Gastrocnemius medialis (tissue), 4 donors: Measurements from ENCODE around the gene NUDT10. TPM values are rescaled to one million over a fixed set of nuclear protein-coding genes. Genes with fewer than 3 reads are reported as not detected.

Experiments
- ATAC-seq, 2 donors: fragments of 150-250 bp; one replicate each; pipeline ENCODE4 v1.9.1; 2016
- DNase-seq, 2 donors: peaks; one replicate each; pipeline ENCODE4 v3.0.0-alpha.2; 2019
- H3K27ac ChIP-seq, 4 donors: fragments of 200-600 bp; sonication (generic); 1 replicate in 1 of 4; 2 replicates in 3 of 4; pipeline ENCODE4 v1.5.1; 2016 to 2018; ENCODE audit warnings: mild to moderate bottlenecking in 2 of 4, moderate library complexity in 1 of 4
- H3K27me3 ChIP-seq, 3 donors: fragments of 200-600 bp; sonication (generic) in 2 of 3; 1 replicate in 1 of 3; 2 replicates in 2 of 3; pipeline versions ENCODE4 v1.5.1 to v1.6.0; 2016 to 2019; ENCODE audit warnings: mild to moderate bottlenecking in 1 of 3, moderate library complexity in 1 of 3
- H3K36me3 ChIP-seq, 2 donors: fragments of 200-600 bp; sonication (generic) in 1 of 2; one replicate each; pipeline ENCODE4 v1.5.1; 2017 to 2018
- H3K4me1 ChIP-seq, 2 donors: fragments of 200-600 bp; sonication (generic) in 1 of 2; one replicate each; pipeline ENCODE4 v1.5.1; 2016 to 2017; ENCODE audit warnings: mild to moderate bottlenecking in 2 of 2
- H3K4me3 ChIP-seq, 4 donors: fragments of 200-600 bp; sonication (generic) in 3 of 4; 1 replicate in 1 of 4; 2 replicates in 3 of 4; pipeline ENCODE4 v1.5.1; 2016 to 2019; ENCODE audit warnings: mild to moderate bottlenecking in 2 of 4
- H3K9me3 ChIP-seq, 3 donors: fragments of 200-600 bp; sonication (generic) in 2 of 3; 1 replicate in 1 of 3; 2 replicates in 2 of 3; pipeline ENCODE4 v1.5.1; 2016 to 2019
- CTCF ChIP-seq, 5 experiments: fragments of 450-650 bp in 3 of 5; fragments of 200-600 bp in 2 of 5; sonication (generic) in 2 of 5; IDR thresholded peaks in 4 of 5; conservative IDR thresholded peaks in 1 of 5; 1 replicate in 4 of 5; 2 replicates in 1 of 5; pipeline ENCODE4 v1.5.1; 2016 to 2019; ENCODE audit warnings: antibody characterized with exemption in 5 of 5, mild to moderate bottlenecking in 3 of 5, moderate library complexity in 3 of 5
- POLR2A ChIP-seq, 2 donors: fragments of 450-650 bp; IDR thresholded peaks; one replicate each; pipeline ENCODE4 v1.6.1; 2017; ENCODE audit warnings: antibody characterized with exemption in 2 of 2, mild to moderate bottlenecking in 2 of 2, moderate library complexity in 2 of 2
- in situ Hi-C, 4 donors: fragments of 200-750 bp; cut with MboI; loops; one replicate each; pipeline versions ENCODE4 v1.15.0 to v1.8.0; 2017; ENCODE audit warnings: low sequenced_read_pairs in 4 of 4
- intact Hi-C: fragments of 100-400 bp; cut with DNase I; formaldehyde crosslinking; loops from one replicate; pipeline ENCODE4 v1.15.1; 2023; ENCODE audit warnings: low total_unique reads
- total RNA-seq, 4 donors: library from RNA; depleted of rRNA; stranded (reverse); fragments of >200 nt; gene quantifications; one replicate each; pipeline versions ENCODE4 v1.1.0 to v1.2.3, GENCODE V29; 2016

NUDT10 gene
- total RNA-seq, 4 donors from 2014 or later = 0.31 TPM; not detected in 3

DNA sequence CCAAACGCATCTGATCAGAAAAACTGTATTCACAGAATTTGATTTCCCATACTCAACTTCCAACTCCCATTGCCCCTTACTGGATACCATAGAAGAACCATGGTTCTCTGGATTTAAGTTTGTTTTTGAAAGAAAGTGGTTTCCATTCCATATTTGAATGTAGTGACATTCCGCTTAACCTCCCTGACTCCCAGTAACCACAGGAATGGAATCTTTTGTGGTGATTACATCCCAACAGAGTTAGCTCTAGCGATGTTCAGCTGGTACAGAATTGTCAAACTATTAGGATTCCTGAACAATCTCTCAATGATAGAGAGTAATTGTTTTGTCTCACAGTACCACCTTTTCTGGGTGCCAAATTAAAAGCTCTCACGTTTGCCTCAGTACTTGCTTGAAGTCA, 1.7 kb downstream of the NUDT10 start:
- in situ Hi-C loops (loop anchor here in 1 of 4 donors (25.0 kb wide), 1 partner anchor 103 kb away; no protein-coding TSS in a partner anchor), intact Hi-C loops (no loop called here)
- DNase-seq (no peak), ATAC-seq (no peak)
- Histone ChIP-seq H3K27ac (no peak overlapping the region), H3K27me3 (peaks cover 0 to 12% (median 11%) of the 10 kb centered on the region in 3 donors), H3K4me3 (no peak overlapping the region), H3K36me3 (no peaks in the 10 kb centered on the region), H3K9me3 (no peaks in the 10 kb centered on the region), H3K4me1 (no peaks in the 10 kb centered on the region)
- no peak for TF ChIP-seq CTCF (IDR thresholded peaks at IDR 0.05 in 4 of 5, conservative IDR thresholded peaks at IDR 0.05 in 1 of 5)

DNA sequence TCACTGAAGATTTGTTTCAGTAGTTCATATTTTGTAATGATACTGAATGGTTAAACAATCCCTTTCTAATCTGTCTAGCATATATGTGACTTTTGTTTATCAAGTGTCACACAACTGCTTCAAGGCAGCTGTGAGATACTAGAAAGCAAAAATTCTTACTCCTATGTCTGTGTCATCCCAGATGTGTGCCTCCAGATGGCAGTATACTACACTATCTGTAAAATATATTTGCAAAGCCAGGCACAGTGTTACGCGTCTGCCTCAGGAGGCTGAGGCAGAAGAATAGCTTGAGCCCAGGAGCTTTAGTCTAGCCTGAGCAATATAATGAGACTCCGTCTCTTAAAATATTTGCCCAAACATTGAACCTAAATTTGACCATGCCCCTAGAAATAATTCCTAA, 4.0 kb downstream of the NUDT10 start:
- intact Hi-C loops (no loop called here), in situ Hi-C loops (loop anchor here in 1 of 4 donors (25.0 kb wide), 1 partner anchor 101 kb away; no protein-coding TSS in a partner anchor)
- ATAC-seq = no peak
- no peaks in the 10 kb centered on the region for H3K4me1 ChIP-seq
- H3K27ac ChIP-seq = no peak overlapping the region
- no peak for DNase-seq
- no peaks in the 10 kb centered on the region for H3K36me3 ChIP-seq
- no peaks in the 10 kb centered on the region for H3K9me3 ChIP-seq
- peaks cover 0 to 12% (median 11%) of the 10 kb centered on the region in 3 donors for H3K27me3 ChIP-seq
- TF ChIP-seq CTCF (IDR thresholded peaks at IDR 0.05 in 4 of 5, conservative IDR thresholded peaks at IDR 0.05 in 1 of 5) (peak in 1 of 5 experiments; percentile 35), POLR2A (IDR thresholded peaks at IDR 0.05) (no peak)
- H3K4me3 ChIP-seq = no peak overlapping the region

GRCh38 chrX:51361251-51361650, 28.6 kb downstream of the NUDT10 start:
- Histone ChIP-seq H3K36me3 (no peaks in the 10 kb centered on the region), H3K27ac (no peak overlapping the region), H3K9me3 (no peaks in the 10 kb centered on the region), H3K4me1 (no peaks in the 10 kb centered on the region), H3K27me3 (no peaks in the 10 kb centered on the region), H3K4me3 (no peak overlapping the region)
- in situ Hi-C loops (no loop called here), intact Hi-C loops (no loop called here)
- DNase-seq = no peak
- ATAC-seq = no peak
- TF ChIP-seq POLR2A (IDR thresholded peaks at IDR 0.05) = no peak

- no peak for ATAC-seq
- H3K4me1 ChIP-seq = no peaks in the 10 kb centered on the region
- in situ Hi-C loops = no loop called here
- peaks cover 0 to 18% (median 0%) of the 10 kb centered on the region in 3 donors for H3K27me3 ChIP-seq
- H3K36me3 ChIP-seq = no peaks in the 10 kb centered on the region
- intact Hi-C loops = no loop called here
- H3K4me3 ChIP-seq = no peak overlapping the region
- no peak overlapping the region for H3K27ac ChIP-seq
- no peak for DNase-seq
- TF ChIP-seq POLR2A (IDR thresholded peaks at IDR 0.05) = no peak
- TF ChIP-seq CTCF (IDR thresholded peaks at IDR 0.05 in 4 of 5, conservative IDR thresholded peaks at IDR 0.05 in 1 of 5) = no peak
- no peaks in the 10 kb centered on the region for H3K9me3 ChIP-seq
These were observed 44.0 kb downstream of the NUDT10 start for GRCh38 chrX:51376672-51377071.

Other genes starting within 250 kb of the NUDT10 start
- gene NUDT11, start 163.8 kb downstream of the NUDT10 start, total RNA-seq = under 1 TPM in 1 of 4 donors, not detected in 3; 0.49 TPM